ENCODE results near the gene BICD2. TPM values are rescaled to one million over a fixed set of nuclear protein-coding genes. Genes with fewer than 3 reads are reported as not detected.

The BICD2 gene
- total RNA-seq, 1 experiment from 2014 or later = 30.3 TPM

Other genes with a start within 250 kb of the BICD2 start
- gene ECM2, start 228.8 kb downstream of the BICD2 start, total RNA-seq (2014; rRNA removed; shearing (Covaris generic)) = not detected in 2 replicates
- 11.1 and 15.9 TPM in 2 replicates for gene IPPK, start 94.7 kb downstream of the BICD2 start, total RNA-seq (2014; rRNA removed; shearing (Covaris generic))
- gene ZNF484, start 113.2 kb upstream of the BICD2 start, total RNA-seq (2014; rRNA removed; shearing (Covaris generic)) = 7.6 and 10.4 TPM in 2 replicates
- 0.06 TPM in 1 of 2 replicates, not detected in the other for gene FGD3, start 182.7 kb upstream of the BICD2 start, total RNA-seq (2014; rRNA removed; shearing (Covaris generic))

All from G401 (cell line).